GM19043 (cell line): ENCODE measurements around the gene EXOG.

Source experiments
- ATAC-seq: cut with Tn5 transposase; IDR thresholded peaks from one replicate; pipeline ENCODE4 v1.9.1; 2021; ENCODE audit warnings: low read depth; ENCODE audit not compliant: unreplicated experiment

EXOG gene, protein sequence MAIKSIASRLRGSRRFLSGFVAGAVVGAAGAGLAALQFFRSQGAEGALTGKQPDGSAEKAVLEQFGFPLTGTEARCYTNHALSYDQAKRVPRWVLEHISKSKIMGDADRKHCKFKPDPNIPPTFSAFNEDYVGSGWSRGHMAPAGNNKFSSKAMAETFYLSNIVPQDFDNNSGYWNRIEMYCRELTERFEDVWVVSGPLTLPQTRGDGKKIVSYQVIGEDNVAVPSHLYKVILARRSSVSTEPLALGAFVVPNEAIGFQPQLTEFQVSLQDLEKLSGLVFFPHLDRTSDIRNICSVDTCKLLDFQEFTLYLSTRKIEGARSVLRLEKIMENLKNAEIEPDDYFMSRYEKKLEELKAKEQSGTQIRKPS

GRCh38 chr3:38496131-38496910, at the start of gene EXOG:
TSS of gene EXOG (plus strand) at chr3:38496340. CDS start at chr3:38496368, 28 bp downstream.
- peak; percentile 93 for ATAC-seq

GRCh38 chr3:38446812-38447211, 49.3 kb upstream of the EXOG start:
- ATAC-seq, result no peak

DNA sequence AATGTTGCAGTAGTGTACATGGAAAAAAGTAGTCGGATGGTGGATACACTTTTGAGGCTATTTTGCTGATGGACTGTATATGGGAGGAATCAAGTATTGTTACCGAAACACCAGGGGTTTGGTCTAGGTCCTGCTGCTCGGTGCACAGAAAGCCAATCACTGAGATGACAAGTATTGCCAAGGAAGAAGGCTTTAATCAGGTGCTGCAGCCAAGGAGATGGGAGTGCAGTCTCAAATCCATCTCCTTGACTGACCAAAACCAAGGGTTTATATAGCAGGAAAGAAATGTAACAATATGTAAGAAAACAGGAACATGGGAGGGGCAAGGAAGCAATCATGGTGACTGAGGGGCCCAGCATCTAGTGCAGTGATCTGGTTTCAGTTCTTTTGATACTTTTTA, 45.3 kb upstream of the EXOG start:
- ATAC-seq, result no peak

- peak; percentile 44 for ATAC-seq
Measured at GRCh38 chr3:38453075-38453912, 42.8 kb upstream of the EXOG start, which contains the start of gene ACVR2B. TSS of gene ACVR2B (plus strand) at chr3:38453890. CDS start at chr3:38454323, 433 bp downstream.

GRCh38 chr3:38453913-38454177, 42.3 kb upstream of the EXOG start:
- ATAC-seq, result no peak

DNA sequence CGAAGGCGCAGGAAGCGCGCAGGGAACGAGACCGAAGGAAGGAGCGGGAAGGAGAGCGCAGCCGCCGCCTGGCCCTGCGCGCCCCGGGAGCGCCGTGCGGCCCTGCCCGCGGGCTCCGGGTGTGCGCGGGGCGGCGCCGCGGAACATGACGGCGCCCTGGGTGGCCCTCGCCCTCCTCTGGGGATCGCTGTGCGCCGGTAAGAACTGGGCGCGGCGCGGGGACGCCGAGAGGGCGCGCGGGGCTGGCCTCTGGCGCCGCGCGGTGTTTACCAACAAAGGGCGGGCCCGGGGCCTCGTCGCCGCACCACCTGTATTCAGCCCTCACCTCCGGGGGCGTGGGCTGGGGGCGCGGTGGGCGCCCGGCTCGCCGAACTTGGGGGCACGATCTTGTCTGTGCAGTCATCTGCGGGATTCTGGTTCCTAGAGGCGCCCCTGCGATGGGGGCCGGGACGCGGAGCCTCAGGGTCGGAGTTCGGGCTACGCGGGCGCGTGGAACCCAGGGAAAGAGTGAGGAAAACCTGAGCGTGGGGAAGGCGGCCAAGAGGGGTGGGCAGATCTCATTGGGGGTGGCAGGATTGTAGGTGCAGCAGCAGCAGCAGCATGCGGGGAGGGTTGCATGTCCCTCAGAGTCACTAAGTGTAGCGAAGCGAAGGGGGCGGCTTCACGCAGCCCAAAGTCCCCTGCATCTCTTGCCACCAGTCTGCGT, 41.8 kb upstream of the EXOG start:
- ATAC-seq, result peak; percentile 40

DNA sequence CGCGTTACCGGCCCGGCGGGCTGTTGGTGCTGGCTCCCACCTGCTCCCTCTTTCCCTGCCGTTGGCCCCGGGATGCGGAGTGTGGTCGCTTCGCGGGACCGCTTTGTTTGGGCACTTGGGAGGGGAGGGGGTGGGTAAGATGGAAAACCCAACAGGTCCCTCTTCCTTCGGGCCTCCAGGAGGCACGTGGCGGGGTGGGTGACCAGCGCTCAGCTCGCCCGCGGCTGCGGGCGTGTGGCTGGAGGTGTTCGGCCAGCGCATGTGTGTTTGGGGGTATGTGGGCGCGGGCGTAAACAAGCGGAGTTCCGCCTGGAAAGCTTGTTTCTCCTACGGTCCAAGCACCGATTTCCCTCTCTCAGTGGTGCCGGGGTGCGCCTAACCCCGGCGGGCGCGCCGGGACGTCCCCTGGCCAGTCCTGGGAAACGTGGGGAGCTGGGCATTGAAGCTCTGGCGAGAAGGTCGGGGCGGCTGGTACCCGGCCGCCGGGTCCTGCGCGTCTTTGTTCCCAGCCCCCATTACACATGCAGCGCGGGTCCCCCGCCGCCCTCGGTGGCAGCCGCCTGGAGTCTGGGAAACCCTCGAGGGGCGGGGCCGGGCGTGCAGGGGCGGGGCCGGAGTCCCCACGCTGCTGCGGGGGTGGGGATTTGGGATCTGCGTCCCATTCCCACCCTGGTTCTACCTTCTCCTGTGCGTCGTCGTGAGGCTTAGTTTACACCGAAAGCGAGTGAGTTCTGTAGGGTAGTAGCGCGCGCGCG, 41.1 kb upstream of the EXOG start:
- ATAC-seq, result no peak

- no peak for ATAC-seq
Measured at GRCh38 chr3:38455639-38456430, 40.3 kb upstream of the EXOG start.

GRCh38 chr3:38457111-38458003, 38.8 kb upstream of the EXOG start:
- ATAC-seq, result no peak

- no peak for ATAC-seq
Measured at GRCh38 chr3:38458796-38459498, 37.2 kb upstream of the EXOG start.

DNA sequence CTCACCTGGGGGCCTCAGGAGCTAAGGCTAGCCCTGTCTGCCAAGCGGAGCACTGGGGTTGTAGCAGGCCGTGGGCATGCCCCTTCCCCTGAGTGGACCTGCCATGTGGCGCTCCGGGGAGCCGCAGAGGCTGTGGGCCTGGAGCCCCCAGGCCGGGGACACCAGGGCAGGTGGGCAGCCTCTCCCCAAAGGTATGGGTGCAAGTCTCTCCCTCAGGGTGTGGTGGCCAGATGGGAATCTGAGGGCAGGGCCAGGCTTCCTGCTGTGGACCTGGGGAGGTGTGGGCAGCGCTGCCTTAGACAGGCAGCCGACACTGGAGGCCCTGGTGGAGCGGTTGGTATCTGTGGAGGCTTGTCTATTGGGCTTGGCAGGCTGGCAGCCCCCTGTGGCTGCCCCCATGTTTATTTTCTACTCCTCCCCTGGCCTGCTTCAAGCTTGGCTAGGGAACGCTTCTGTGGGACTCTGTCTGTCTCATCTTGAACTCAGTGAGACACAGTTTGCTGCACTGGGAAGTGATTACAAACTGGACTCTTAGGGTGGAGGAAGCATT, 36.6 kb upstream of the EXOG start:
- no peak for ATAC-seq

DNA sequence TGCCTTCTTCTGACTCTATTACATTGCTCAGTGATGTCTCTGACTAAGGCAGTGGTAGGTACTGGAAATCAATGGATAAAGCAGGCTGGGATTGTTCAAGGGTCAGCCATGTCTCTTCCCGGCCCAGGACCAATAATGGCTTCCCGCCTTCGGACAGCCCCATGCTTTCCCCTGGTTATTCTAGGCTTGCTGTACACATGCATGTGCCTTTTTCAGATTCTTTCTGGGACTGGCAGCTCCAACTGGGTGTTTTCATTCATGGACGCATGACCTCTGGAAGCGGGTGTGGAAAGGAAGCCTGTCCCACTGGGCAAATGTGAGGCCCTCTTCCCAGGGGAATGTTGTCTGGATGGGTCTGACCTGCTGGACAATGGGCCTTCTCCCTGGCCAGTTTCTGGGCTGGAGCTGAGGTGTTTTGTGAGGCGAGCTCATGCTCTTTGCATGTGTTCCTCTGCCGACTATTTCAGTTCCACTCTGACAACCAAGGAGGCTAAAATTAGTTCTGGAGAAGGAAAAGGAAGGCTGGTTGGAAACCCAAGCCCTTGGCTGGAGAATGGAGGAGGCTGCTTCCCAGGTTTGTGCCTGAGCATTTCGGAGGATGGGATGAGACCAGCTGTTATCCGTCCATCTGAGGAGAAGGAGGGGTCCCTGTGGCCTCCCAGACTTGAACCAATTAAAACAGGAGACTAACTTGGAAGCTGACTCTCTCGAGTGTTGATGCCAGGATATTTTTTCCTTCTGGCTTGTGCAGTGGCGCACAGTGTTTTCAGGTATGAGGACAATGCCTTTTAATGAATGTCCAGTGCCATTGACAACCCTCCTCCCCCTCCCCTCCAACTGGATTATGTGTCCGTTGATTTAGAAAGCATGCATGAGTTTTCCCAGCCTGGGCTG, 35.5 kb upstream of the EXOG start:
- ATAC-seq, result no peak

- no peak for ATAC-seq
Measured at GRCh38 chr3:38465588-38466154, 30.5 kb upstream of the EXOG start.

DNA sequence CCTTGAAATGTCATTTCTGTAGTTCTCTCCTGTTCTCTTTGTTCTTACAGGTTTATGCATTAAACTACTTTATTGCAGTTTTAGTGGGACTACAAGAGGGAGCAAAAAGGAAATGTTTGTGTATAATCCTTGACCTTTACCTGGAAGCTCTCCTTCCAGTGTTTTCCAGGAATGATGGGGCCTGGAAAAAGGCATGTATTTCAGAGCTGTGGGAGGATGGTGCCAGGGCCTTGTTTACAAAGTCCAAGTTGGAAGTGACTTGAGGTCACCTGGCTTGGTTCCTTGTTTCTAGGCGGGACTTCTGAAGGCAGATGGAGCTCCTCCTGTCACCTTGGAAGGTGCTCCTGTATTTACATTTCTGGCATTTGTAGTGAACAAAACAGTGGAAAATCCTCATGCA, 27.4 kb upstream of the EXOG start:
- ATAC-seq, result no peak

GRCh38 chr3:38469852-38470251, 26.3 kb upstream of the EXOG start:
- no peak for ATAC-seq
